K562 (cell line): ENCODE data around the gene AFAP1.

Source experiments
- BRF1 ChIP-seq: IDR thresholded peaks from 3 replicates; pipeline ENCODE4 v1.6.1; 2011; ENCODE audit warnings: borderline replicate concordance, mild to moderate bottlenecking; ENCODE audit not compliant: insufficient read length; ENCODE audit errors: extremely low read depth
- CREM ChIP-seq: IDR thresholded peaks from 2 replicates; pipeline ENCODE4 v1.6.1; 2014; ENCODE audit warnings: antibody characterized with exemption, low read depth
- CTCF ChIP-seq, 3 experiments: IDR thresholded peaks in 2 of 3; conservative IDR thresholded peaks in 1 of 3; 2 replicates each; pipeline ENCODE4 v1.5.1; 2011 to 2012; ENCODE audit warnings: low read length in 3 of 3, mild to moderate bottlenecking in 3 of 3, control low read depth in 2 of 3, improper control_type of control experiment in 1 of 3, inconsistent platforms in 1 of 3, low read depth in 1 of 3, mixed read lengths in 1 of 3, moderate library complexity in 1 of 3; ENCODE audit not compliant: insufficient read depth in 2 of 3
- SRSF3 ChIP-seq: fragments of 200-400 bp; formaldehyde crosslinking; IDR thresholded peaks from 2 replicates; pipeline ENCODE4 v1.6.1; 2016; ENCODE audit warnings: mild to moderate bottlenecking, low read length, moderate library complexity; ENCODE audit not compliant: insufficient read depth
- TCF15 ChIP-seq: fragments of 250-450 bp; sonication (Bioruptor Pico); IDR thresholded peaks from 2 replicates; pipeline ENCODE4 v1.8.0; 2022; ENCODE audit warnings: moderate library complexity, mild to moderate bottlenecking, inconsistent platforms

DNA sequence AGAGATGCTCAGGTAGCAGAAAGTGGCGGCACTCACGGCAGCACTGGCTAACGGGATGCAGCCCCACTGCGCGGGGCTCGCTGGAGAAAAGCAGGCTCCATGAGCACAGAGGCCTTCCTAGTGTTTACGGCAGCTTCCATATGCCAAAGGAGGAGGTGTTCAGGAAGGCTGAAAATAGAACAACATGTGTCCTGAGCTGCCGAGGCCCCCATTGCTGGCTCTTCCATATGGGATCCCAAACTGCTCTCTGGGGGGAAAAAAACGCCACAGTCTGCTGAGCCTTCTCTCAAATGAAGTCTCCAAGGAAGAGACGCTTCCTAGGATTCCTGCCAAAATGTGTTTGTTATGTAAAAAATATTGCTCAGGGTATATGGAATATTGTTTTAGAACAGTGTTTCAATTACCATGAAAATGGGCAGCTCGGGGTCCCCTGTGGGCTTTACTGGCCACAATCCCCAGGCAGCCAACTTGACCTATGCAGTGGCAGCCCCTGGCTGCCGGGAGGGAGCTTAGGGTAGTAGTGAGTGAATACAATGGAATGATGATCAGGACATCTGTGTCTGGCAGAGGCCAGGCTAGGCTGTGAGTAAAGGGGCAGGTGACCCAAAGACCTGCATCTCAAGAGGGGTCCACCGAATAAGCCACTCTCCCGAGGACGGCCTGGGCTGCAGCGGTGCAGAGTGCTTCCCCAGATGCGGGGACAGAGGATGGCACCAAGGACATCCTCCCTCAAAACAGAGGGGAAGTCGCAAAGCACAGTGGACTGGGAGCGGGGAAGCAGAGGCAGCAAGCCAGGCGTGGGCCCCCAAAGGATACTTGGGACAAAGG is 170.1 kb downstream of the AFAP1 start:
- TF ChIP-seq CTCF (IDR thresholded peaks at IDR 0.05 in 2 of 3, conservative IDR thresholded peaks at IDR 0.05 in 1 of 3; ENCODE audit: insufficient read depth in 2 of 3, low read depth in 1 of 3, low read length in 3 of 3) (no peak), SRSF3 (no peak), CREM (no peak), BRF1 (no peak), TCF15 (no peak)
